Muscle layer of colon (tissue), 2 donors: ENCODE results near the gene GSE1.

ENCODE experiments used
- H3K27ac ChIP-seq: one replicate; pipeline ENCODE4 v1.7.0; 2013; ENCODE audit warnings: low read depth, mild to moderate bottlenecking, low read length, moderate library complexity
- H3K27me3 ChIP-seq, 2 donors: one replicate each; pipeline ENCODE4 v1.7.0; 2013; ENCODE audit warnings: low read length in 2 of 2, mild to moderate bottlenecking in 2 of 2; ENCODE audit not compliant: insufficient read depth in 2 of 2, control insufficient read depth in 1 of 2
- H3K36me3 ChIP-seq: one replicate; pipeline ENCODE4 v1.7.0; 2013; ENCODE audit warnings: mild to moderate bottlenecking, low read length; ENCODE audit not compliant: insufficient read depth
- H3K4me1 ChIP-seq: one replicate; pipeline ENCODE4 v1.7.0; 2013; ENCODE audit warnings: mild to moderate bottlenecking, low read length; ENCODE audit not compliant: insufficient read depth
- H3K4me3 ChIP-seq, 2 donors: one replicate each; pipeline ENCODE4 v1.7.0; 2013; ENCODE audit warnings: low read length in 2 of 2, low read depth in 1 of 2, mild to moderate bottlenecking in 1 of 2, moderate library complexity in 1 of 2
- H3K9ac ChIP-seq: one replicate; pipeline ENCODE4 v1.7.0; 2013; ENCODE audit warnings: low read length
- H3K9me3 ChIP-seq: one replicate; pipeline ENCODE4 v1.7.0; 2013; ENCODE audit warnings: mild to moderate bottlenecking, low read length
- donor health status: abdominal sarcoma.
- donor health status: Adenocarcinoma of cecum.

GSE1 gene

DNA sequence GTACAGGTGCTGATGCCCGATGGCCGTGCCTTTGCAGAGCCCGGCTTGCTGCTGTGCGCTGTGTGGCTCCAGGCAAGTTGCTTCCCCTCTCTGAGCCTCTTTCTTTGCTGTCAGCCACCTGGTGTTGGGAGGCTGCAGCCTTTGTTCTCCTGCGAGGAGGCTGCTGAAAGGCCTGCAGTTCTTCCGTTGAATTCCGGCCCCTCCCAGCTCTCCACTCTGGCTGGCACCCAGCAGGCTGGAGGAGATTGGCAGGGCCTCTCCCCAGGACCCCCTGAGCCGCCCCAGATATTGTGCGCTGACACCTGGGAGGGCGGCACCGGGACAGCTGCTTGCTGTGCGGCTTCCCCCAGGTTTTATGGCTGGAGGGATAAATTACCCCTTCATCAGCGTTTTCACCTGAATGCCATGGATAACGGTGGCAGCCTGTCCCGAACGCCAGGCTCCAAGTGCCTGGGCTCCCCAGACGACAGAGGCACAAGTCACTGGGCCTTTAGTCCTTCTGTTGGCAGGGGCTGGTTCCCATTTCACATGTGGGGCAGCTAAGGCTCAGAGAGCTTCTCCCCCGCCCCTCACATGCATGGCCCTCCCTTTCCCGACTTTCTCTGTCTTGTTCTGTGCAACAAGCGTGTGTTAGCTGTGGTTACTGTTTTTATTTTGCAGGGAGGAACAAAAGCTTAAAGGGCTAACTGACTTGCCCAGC lies 35.1 kb upstream of the GSE1 start:
- H3K36me3 ChIP-seq = no peaks in the 10 kb centered on the region
- no peak overlapping the region for H3K27ac ChIP-seq

GRCh38 chr16:85578599-85578948 lies 34.5 kb upstream of the GSE1 start:
- peaks cover 100% of the 10 kb centered on the region for H3K4me1 ChIP-seq
- H3K9me3 ChIP-seq = no peaks in the 10 kb centered on the region
- no peak overlapping the region for H3K27ac ChIP-seq
- no peak overlapping the region for H3K4me3 ChIP-seq
- no peaks in the 10 kb centered on the region for H3K36me3 ChIP-seq
- H3K9ac ChIP-seq = no peak overlapping the region
- no peaks in the 10 kb centered on the region for H3K27me3 ChIP-seq

More for the DNA sequence above, 35.1 kb upstream of the GSE1 start:
- Histone ChIP-seq H3K4me1 (peaks cover 100% of the 10 kb centered on the region), H3K9ac (no peak overlapping the region), H3K9me3 (no peaks in the 10 kb centered on the region), H3K27me3 (no peaks in the 10 kb centered on the region), H3K4me3 (no peak overlapping the region)

- Histone ChIP-seq H3K27ac (peak overlapping the region; percentile 19), H3K9me3 (no peaks in the 10 kb centered on the region), H3K9ac (no peak overlapping the region), H3K36me3 (no peaks in the 10 kb centered on the region), H3K4me3 (no peak overlapping the region), H3K4me1 (peaks cover 99% of the 10 kb centered on the region), H3K27me3 (no peaks in the 10 kb centered on the region)
Observed at GRCh38 chr16:85579191-85579590, 33.9 kb upstream of the GSE1 start.

GRCh38 chr16:85579923-85580580 lies 33.1 kb upstream of the GSE1 start:
- Histone ChIP-seq H3K36me3 (no peaks in the 10 kb centered on the region), H3K9me3 (no peaks in the 10 kb centered on the region), H3K27ac (no peak overlapping the region), H3K4me1 (peaks cover 90% of the 10 kb centered on the region), H3K4me3 (no peak overlapping the region), H3K27me3 (no peaks in the 10 kb centered on the region), H3K9ac (no peak overlapping the region)

DNA sequence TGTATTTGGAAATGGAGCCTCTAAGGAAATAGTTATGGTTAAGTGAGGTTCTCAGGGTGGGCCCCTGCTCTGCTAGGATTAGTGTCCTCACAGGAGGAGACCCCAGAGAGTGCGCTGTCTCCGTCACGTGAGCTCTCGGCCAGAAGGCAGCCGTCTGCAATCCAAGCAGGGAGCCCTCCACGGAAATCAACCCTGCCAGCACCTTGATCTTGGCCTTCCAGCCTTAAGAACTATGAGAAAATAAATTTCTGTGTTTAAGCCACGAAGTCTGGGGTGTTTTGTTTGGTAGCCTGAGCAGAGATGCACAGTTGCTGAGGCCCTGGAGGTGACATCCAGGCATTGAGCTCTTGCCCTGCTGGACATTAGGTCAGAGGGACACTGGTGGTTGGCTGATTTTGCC lies 32.4 kb upstream of the GSE1 start:
- H3K27ac ChIP-seq = no peak overlapping the region
- no peak overlapping the region for H3K9ac ChIP-seq
- no peak overlapping the region for H3K4me3 ChIP-seq
- no peaks in the 10 kb centered on the region for H3K27me3 ChIP-seq
- peaks cover 89% of the 10 kb centered on the region for H3K4me1 ChIP-seq
- no peaks in the 10 kb centered on the region for H3K36me3 ChIP-seq
- no peaks in the 10 kb centered on the region for H3K9me3 ChIP-seq

GRCh38 chr16:85582229-85582991 lies 30.7 kb upstream of the GSE1 start:
- Histone ChIP-seq H3K36me3 (no peaks in the 10 kb centered on the region), H3K9ac (no peak overlapping the region), H3K9me3 (no peaks in the 10 kb centered on the region), H3K27ac (peak overlapping the region; percentile 48), H3K4me1 (peaks cover 89% of the 10 kb centered on the region), H3K4me3 (no peak overlapping the region), H3K27me3 (no peaks in the 10 kb centered on the region)

- Histone ChIP-seq H3K4me3 (no peak overlapping the region), H3K27ac (peak overlapping the region; percentile 21), H3K27me3 (no peaks in the 10 kb centered on the region), H3K4me1 (peaks cover 85% of the 10 kb centered on the region), H3K36me3 (no peaks in the 10 kb centered on the region), H3K9me3 (no peaks in the 10 kb centered on the region), H3K9ac (no peak overlapping the region)
Observed at GRCh38 chr16:85583491-85584181, 29.5 kb upstream of the GSE1 start.

DNA sequence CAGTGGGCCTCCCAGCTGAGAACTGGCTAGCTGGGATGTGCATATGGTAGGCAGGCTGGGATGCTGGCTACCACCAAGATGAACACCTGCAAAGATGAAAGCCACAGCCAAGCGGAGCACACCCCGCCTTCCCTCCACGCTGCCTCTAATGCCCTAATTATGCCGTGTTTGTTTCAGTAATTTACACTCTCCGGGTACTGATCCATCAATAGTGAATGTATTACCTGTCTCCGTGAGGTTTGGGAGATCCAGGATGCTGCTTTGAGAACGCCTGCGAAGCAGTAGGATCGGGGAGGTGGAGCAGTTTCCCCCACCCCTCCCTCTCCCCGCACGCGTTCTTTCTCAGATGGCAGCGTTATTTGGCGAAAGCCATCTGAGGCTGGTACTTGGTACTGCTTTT lies 28.9 kb upstream of the GSE1 start:
- Histone ChIP-seq H3K9ac (no peak overlapping the region), H3K27me3 (no peaks in the 10 kb centered on the region), H3K4me1 (peaks cover 79% of the 10 kb centered on the region), H3K9me3 (no peaks in the 10 kb centered on the region), H3K36me3 (no peaks in the 10 kb centered on the region), H3K4me3 (no peak overlapping the region), H3K27ac (peak overlapping the region; percentile 21)

DNA sequence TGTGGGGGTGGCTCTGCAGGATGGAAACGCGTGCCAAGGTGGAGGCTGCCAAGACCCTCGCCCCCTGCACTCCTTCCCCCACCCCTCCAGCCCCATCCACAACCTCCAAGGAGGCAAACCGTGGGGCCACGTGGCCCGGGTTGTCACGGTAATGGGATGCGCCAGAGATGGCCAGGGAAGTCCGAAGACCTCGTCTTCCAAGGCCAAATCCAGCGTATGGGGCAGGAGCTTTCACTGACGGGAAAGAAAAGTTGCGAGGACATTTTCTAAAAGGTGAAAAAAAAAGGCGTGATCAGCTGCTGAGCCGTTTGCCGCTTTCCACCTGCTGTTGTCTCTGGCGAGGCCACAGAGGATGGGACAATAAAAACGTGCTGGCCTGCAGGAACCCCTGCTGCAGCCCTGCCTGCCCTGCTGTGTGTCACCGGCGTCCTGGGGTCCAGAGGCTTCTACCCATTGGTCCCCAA lies 28.3 kb upstream of the GSE1 start:
- H3K27ac ChIP-seq = no peak overlapping the region
- no peak overlapping the region for H3K4me3 ChIP-seq
- peaks cover 73% of the 10 kb centered on the region for H3K4me1 ChIP-seq
- no peaks in the 10 kb centered on the region for H3K27me3 ChIP-seq
- no peaks in the 10 kb centered on the region for H3K36me3 ChIP-seq
- no peaks in the 10 kb centered on the region for H3K9me3 ChIP-seq
- H3K9ac ChIP-seq = no peak overlapping the region

- Histone ChIP-seq H3K9me3 (no peaks in the 10 kb centered on the region), H3K27ac (no peak overlapping the region), H3K4me3 (no peak overlapping the region), H3K36me3 (no peaks in the 10 kb centered on the region), H3K9ac (no peak overlapping the region), H3K4me1 (peaks cover 65% of the 10 kb centered on the region), H3K27me3 (no peaks in the 10 kb centered on the region)
Observed at GRCh38 chr16:85585711-85586110, 27.4 kb upstream of the GSE1 start.

GRCh38 chr16:85586380-85587104 lies 26.6 kb upstream of the GSE1 start:
- Histone ChIP-seq H3K27me3 (no peaks in the 10 kb centered on the region), H3K4me3 (no peak overlapping the region), H3K4me1 (peaks cover 56% of the 10 kb centered on the region), H3K9ac (no peak overlapping the region), H3K27ac (no peak overlapping the region), H3K36me3 (no peaks in the 10 kb centered on the region), H3K9me3 (no peaks in the 10 kb centered on the region)
